ENCODE measurements around the gene PFDN2. TPM values are rescaled to one million over a fixed set of nuclear protein-coding genes. Genes with fewer than 3 reads are reported as not detected.

Gene PFDN2
- total RNA-seq, 2 donors from 2014 or later = 33.6 to 36.0 TPM

GRCh38 chr1:161111527-161111926, 6.3 kb downstream of the PFDN2 start:
- intact Hi-C loops (cut with DNase I) = no loop called here
- 91% methylated on average over 2 of the region's 2 CpGs for WGBS
- TF ChIP-seq POLR2AphosphoS5 (IDR thresholded peaks at IDR 0.05) (no peak), CTCF (IDR thresholded peaks at IDR 0.05) (no peak), POLR2A (IDR thresholded peaks at IDR 0.05) (no peak)

GRCh38 chr1:161111117-161111516, 6.7 kb downstream of the PFDN2 start:
- 98% methylated on average over 3 of the region's 3 CpGs for WGBS
- Histone ChIP-seq H3K27me3 (replicated peaks; ENCODE audit: insufficient read depth) (no peaks in the 10 kb centered on the region), H3K9me3 (no peaks in the 10 kb centered on the region), H3K27ac (no peak overlapping the region), H3K36me3 (no peaks in the 10 kb centered on the region), H3K4me3 (no peak overlapping the region), H3K4me1 (replicated peaks) (no peaks in the 10 kb centered on the region)
- DNase-seq (ENCODE audit: low spot score) = no peak
- TF ChIP-seq POLR2A (IDR thresholded peaks at IDR 0.05) (no peak), POLR2AphosphoS5 (IDR thresholded peaks at IDR 0.05) (no peak), CTCF (IDR thresholded peaks at IDR 0.05) (no peak)
- intact Hi-C loops (cut with DNase I) = no loop called here

More at GRCh38 chr1:161111527-161111926, 6.3 kb downstream of the PFDN2 start:
- H3K27ac ChIP-seq = no peak overlapping the region
- no peak overlapping the region for H3K4me3 ChIP-seq
- H3K4me1 ChIP-seq (replicated peaks) = no peaks in the 10 kb centered on the region
- H3K36me3 ChIP-seq = no peaks in the 10 kb centered on the region
- DNase-seq (ENCODE audit: low spot score) = no peak
- H3K27me3 ChIP-seq (replicated peaks; ENCODE audit: insufficient read depth) = no peaks in the 10 kb centered on the region
- H3K9me3 ChIP-seq = no peaks in the 10 kb centered on the region

- no peak overlapping the region for H3K4me3 ChIP-seq
- intact Hi-C loops (cut with DNase I) = no loop called here
- H3K4me1 ChIP-seq (replicated peaks) = no peaks in the 10 kb centered on the region
- H3K9me3 ChIP-seq = no peaks in the 10 kb centered on the region
- no peak for DNase-seq (ENCODE audit: low spot score)
- no peaks in the 10 kb centered on the region for H3K27me3 ChIP-seq (replicated peaks; ENCODE audit: insufficient read depth)
- H3K36me3 ChIP-seq = no peaks in the 10 kb centered on the region
- TF ChIP-seq POLR2A (IDR thresholded peaks at IDR 0.05) = no peak
- no peak for TF ChIP-seq CTCF (IDR thresholded peaks at IDR 0.05)
- no peak overlapping the region for H3K27ac ChIP-seq
- WGBS = 100% methylated on average over 1 of the region's 1 CpG
Observed at GRCh38 chr1:161106431-161106830, 11.4 kb downstream of the PFDN2 start.

- Histone ChIP-seq H3K4me1 (replicated peaks) (no peaks in the 10 kb centered on the region), H3K4me3 (no peak overlapping the region), H3K27me3 (replicated peaks; ENCODE audit: insufficient read depth) (no peaks in the 10 kb centered on the region), H3K27ac (no peak overlapping the region), H3K9me3 (no peaks in the 10 kb centered on the region), H3K36me3 (no peaks in the 10 kb centered on the region)
- TF ChIP-seq POLR2A (IDR thresholded peaks at IDR 0.05) (no peak), POLR2AphosphoS5 (IDR thresholded peaks at IDR 0.05) (no peak), CTCF (IDR thresholded peaks at IDR 0.05) (no peak)
- WGBS = 69% methylated on average over 2 of the region's 2 CpGs
- DNase-seq (ENCODE audit: low spot score) = no peak
- intact Hi-C loops (cut with DNase I) = no loop called here
Observed at GRCh38 chr1:161100556-161100955, 17.3 kb downstream of the PFDN2 start.

- TF ChIP-seq CTCF (IDR thresholded peaks at IDR 0.05) (no peak), POLR2AphosphoS5 (IDR thresholded peaks at IDR 0.05) (no peak), POLR2A (IDR thresholded peaks at IDR 0.05) (no peak)
- H3K9me3 ChIP-seq = no peaks in the 10 kb centered on the region
- no peaks in the 10 kb centered on the region for H3K27me3 ChIP-seq (replicated peaks; ENCODE audit: insufficient read depth)
- no peak for DNase-seq (ENCODE audit: low spot score)
- no peaks in the 10 kb centered on the region for H3K36me3 ChIP-seq
- no peaks in the 10 kb centered on the region for H3K4me1 ChIP-seq (replicated peaks)
- H3K27ac ChIP-seq = no peak overlapping the region
- 66% methylated on average over 9 of the region's 9 CpGs for WGBS
- H3K4me3 ChIP-seq = peak overlapping the region; percentile 71 to 76
- intact Hi-C loops (cut with DNase I) = loop anchor here (5.0 kb wide), 2 partner anchors 52 to 102 kb away; partner anchors contain the start of gene USF1
Observed at GRCh38 chr1:161099090-161099802, 18.6 kb downstream of the PFDN2 start.
